ENCODE results near the gene ANKS1B.

DNA sequence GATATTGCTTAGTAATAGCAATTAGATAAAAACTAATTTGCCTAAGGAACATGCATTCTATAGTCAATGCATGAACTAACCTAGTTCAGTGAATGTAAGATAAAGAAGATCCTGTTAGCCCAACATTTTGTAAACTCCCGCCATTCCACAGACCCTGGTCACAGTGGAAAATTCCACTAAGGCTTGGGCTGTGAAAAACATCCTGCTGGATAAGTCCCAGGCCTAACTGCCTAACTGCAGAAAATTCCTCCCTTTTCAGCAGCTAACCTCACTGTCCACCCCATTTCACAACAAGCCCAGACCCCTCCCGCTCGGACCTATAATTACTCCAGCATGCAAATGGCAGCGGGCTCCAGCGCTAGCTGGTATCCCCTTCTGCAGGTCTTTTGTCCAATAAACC lies 435.1 kb downstream of the ANKS1B start:
- TF ChIP-seq CTCF (IDR thresholded peaks at IDR 0.05) (no peak), POLR2A (IDR thresholded peaks at IDR 0.05) (no peak)
